ENCODE results near the gene SYNE3.

The SYNE3 gene

GRCh38 chr14:95516554-95517181, at the start of gene SYNE3:
TSS of gene SYNE3 (minus strand) at chr14:95516650. CDS start at chr14:95475821, 40,829 bp downstream.
- no peak for DNase-seq

- no peak for DNase-seq
Observed at GRCh38 chr14:95564060-95564459, 47.6 kb upstream of the SYNE3 start.

- DNase-seq: no peak
Observed at GRCh38 chr14:95562892-95563685, 46.6 kb upstream of the SYNE3 start.

- DNase-seq: peak; percentile 92
Observed at GRCh38 chr14:95561001-95561412, 44.6 kb upstream of the SYNE3 start.

- DNase-seq: no peak
Observed at GRCh38 chr14:95559203-95559602, 42.8 kb upstream of the SYNE3 start.

- DNase-seq: no peak
Observed at GRCh38 chr14:95557832-95558231, 41.4 kb upstream of the SYNE3 start.

- no peak for DNase-seq
Observed at GRCh38 chr14:95557291-95557690, 40.8 kb upstream of the SYNE3 start.

DNA sequence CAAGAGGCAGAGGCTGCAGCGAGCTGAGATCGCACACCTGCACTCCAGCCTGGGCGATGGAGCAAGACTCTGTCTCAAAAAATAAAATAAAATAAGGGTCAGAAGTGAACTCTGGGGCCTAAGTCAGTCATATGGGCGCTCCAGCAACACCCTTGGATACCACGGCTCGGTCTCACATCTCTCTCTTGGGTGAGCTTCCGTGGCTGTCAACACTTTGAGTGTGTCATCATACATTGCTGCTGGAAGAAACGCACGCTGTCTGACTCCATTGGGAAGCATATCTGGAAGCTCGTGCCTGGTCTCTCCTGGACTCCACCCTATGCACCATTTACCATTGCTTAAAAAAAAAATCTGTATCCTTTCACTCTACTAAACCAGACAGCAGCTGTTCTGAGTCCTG, 38.6 kb upstream of the SYNE3 start:
- no peak for DNase-seq

- no peak for DNase-seq
Observed at GRCh38 chr14:95553141-95553540, 36.7 kb upstream of the SYNE3 start.

GRCh38 chr14:95551435-95551834, 35.0 kb upstream of the SYNE3 start:
- no peak for DNase-seq

- no peak for DNase-seq
Observed at GRCh38 chr14:95549656-95550585, 33.5 kb upstream of the SYNE3 start.

GRCh38 chr14:95548328-95548929, 32.0 kb upstream of the SYNE3 start:
- DNase-seq: no peak

DNA sequence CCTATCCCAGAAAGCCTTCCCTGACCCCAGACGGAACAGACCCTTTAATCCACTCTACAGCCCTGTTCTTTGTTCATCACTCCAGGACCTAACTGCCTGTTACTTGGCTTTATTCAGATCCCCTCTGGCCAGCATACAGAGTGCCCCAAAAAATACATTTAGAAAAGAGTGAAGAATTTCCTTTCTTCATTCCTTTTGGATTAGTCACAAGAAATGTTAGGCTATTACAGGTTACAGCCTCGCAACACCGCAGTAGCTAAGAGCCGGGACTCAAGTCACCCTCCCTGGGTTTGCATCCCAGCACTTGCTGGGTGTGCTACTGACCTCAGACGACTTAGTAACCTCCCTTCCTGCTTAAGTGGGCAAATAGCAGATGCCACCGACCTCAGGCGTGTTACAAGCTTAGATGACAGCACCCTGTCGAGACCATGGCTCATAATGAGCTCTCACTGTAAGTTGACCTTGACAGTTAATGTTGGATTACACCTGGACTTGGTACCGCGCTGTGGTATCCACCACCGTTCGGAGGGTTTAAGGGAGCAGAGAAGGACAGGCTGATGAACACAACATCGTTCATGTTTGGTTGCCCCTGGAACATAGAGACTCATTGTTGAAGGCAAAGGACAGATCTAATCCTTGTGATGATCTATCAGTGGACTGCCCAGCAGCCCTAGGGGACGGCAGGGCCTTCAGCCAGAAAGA, 31.3 kb upstream of the SYNE3 start:
- no peak for DNase-seq

DNA sequence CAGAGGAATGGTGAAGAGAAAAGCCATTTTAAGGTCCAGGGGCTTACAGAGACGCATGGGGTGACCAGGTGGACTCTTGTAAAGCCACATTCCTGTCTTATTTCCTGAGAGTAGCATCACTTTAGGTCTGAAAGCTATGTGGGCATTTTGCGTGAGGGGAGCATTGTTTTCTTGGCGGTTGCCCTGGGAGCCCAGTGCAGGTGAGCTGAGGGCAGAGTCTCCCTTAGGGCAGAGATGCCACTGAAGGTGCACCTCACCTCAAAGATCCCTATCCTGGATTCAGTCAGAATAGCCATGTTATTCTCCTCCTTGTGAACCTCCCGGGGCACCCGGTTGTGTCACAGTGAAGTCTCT, 30.8 kb upstream of the SYNE3 start:
- no peak for DNase-seq

DNA sequence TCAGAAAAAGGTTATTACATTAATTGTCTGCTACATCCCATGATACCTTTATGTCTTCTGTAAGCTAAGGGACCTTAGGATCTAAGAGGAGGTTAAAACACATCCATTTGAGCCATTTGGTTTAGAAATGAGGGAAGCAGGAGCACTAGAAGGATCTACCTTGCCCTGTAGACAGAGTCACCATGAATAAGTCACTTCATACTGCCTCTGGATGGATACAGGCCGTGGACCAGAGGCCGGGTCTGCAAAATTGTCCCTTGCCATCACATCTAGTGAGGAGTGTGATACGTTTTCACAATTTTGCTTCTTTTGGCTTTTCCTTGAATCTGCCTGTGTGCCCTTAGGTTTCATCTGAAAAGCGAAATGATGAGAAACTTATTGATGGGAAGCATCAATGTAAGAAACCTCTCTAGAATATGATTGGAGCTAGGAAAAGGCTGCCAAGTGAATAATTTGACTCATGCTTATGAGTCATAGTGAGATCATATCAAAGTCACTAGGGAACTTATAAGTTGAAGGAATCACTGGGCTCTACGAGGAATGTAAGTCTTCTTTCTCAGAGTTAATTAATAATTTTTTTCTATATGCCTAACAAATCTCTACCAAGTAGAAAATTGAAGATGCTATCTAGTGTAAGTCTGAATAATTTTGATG, 29.2 kb upstream of the SYNE3 start:
- no peak for DNase-seq

- DNase-seq: no peak
Observed at GRCh38 chr14:95544588-95544987, 28.1 kb upstream of the SYNE3 start.

- no peak for DNase-seq
Observed at GRCh38 chr14:95543021-95543420, 26.6 kb upstream of the SYNE3 start.

DNA sequence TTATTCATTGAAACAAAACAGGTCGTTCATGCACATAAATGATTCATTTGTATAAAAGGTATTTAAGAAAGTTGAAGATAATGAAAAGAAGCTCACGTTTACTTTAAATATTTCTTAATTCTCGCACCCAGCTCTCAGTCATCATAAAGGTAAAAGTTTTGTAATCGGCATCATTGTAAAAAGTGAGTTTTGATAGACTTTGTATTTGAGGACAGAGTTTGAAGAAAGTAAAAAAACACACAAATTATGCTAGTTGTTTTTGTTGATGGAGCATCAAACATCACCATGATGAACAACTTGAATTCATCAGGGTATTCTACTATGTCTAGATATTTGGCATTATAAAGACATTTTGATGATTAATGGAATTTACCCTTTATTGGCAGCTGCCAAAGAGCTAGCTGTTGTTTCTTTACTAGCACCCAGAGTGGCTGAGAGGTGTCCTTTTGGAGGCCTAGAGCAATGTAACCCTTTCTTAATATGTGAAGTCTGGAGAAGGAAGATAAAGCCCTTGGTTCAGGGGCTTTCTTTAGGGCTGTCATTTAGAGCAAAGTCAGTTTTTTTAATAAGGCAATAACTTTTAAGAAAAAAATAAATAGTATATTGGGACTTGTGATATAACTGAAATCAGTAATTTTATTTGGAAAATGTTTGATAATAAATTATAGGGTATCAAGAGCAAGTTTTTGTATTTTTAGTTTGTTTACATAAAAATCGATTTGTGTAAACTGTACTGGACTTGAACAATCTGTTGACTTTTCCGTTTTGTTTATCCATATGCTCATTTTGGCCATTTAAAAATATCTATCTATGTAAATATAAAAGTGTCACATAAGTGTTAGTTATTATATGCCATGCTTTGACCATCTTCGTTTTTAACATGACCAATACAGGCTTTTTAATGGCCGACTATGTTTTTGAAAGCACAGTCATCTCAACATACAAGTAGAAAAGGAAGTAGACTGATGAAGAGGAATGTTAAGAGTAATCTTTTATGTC, 25.8 kb upstream of the SYNE3 start:
- no peak for DNase-seq

GRCh38 chr14:95541346-95541745, 24.9 kb upstream of the SYNE3 start:
- no peak for DNase-seq

DNA sequence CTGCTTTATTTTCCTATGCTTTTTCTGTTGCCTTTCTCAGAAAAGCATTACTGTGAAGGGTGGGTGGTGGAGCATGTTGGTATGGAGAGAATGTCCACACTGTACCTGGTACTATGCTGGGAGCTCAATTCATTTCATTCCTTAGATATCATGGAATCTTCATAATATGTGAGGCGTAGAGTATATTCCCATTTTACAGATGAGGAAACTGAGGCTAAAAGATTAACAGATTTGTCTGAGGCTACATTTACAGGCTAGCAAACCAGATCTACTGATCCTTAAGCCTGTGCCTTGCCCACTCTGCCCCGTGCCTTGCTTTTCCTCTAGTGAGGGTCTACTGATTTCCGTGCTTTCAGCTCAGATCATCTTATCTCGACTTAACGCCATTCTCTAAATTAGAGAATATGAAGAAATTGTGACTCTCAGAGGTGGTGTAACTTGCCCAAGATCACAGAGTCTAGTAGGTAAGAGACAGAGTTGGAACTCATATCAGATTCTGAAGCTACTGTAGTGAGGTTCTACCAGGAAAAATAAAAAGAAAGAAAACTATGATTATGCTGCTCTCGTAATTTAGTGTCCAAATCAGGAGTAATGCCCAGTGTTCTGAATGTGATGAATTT, 23.9 kb upstream of the SYNE3 start:
- no peak for DNase-seq

Data from NCI-H1417 treated with DMSO at 0.1 percent for 48 hours (cell line).